IMR-90 (cell line): ENCODE results near the gene ZMIZ1.

ENCODE experiments used
- BHLHE40 ChIP-seq: fragments of 150-350 bp; IDR thresholded peaks from 2 replicates; pipeline ENCODE4 v1.6.1; 2016; ENCODE audit warnings: mild to moderate bottlenecking, low read depth, low read length
- CTCF ChIP-seq: conservative IDR thresholded peaks from 2 replicates; pipeline ENCODE4 v1.5.1; 2012; ENCODE audit warnings: mild to moderate bottlenecking, low read depth, low read length, improper control_type of control experiment
- MAZ ChIP-seq: IDR thresholded peaks from 2 replicates; pipeline ENCODE4 v1.6.1; 2012; ENCODE audit warnings: low read depth, mild to moderate bottlenecking, low read length, improper control_type of control experiment, moderate library complexity, borderline replicate concordance
- POLR2A ChIP-seq: IDR thresholded peaks from 2 replicates; pipeline ENCODE4 v1.6.1; 2012; ENCODE audit warnings: mild to moderate bottlenecking, low read depth, low read length

- TF ChIP-seq CTCF: no peak
- TF ChIP-seq POLR2A: no peak
- TF ChIP-seq MAZ: no peak
- TF ChIP-seq BHLHE40: no peak
Observed at GRCh38 chr10:79106256-79107050, 37.7 kb downstream of the ZMIZ1 start.
